A172 (cell line): ENCODE measurements around the gene DEFB131B. TPM values are rescaled to one million over a fixed set of nuclear protein-coding genes. Genes with fewer than 3 reads are reported as not detected.
"Not testable (repeated sequence)": the region's sequence is repeated elsewhere in the genome, so short reads cannot be mapped to it uniquely, and the experiment has no call there.

Source experiments
- DNase-seq: peaks from one replicate; pipeline ENCODE4 v3.0.0-alpha.2; 2015; ENCODE audit warnings: low spot score
- total RNA-seq: library from RNA; depleted of rRNA; stranded (reverse); fragments of >200 nt; shearing (Covaris generic); gene quantifications from 2 replicates; pipeline ENCODE4 v1.2.3, GENCODE V29; 2014; rRNA removed

DEFB131B gene
- not detected in 2 replicates for total RNA-seq

DNA sequence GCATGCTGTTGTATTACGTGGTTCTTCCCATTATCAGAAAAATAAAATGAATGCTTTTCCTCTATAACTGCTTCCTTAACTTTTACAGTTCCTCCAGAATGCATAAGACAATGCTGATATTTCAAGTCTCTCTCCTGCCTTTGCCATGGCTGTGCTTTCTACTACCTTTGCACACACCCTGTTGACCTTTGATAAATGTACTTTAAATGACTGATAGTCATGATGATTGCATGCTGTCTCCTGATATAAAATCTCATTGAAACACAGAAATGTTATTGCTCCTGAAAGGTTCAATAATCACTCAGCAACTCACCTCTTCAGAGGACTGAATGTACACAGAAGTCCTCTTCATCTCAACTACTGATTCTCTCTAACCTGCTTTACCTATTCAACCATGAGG is at the start of gene DEFB131B:
Gene DEFB131B (plus strand): TSS at position 395 of the 400 bp plus-strand sequence. CDS start 0 bp downstream, at position 395.
- DNase-seq, result not testable (repeated sequence)

- DNase-seq, result not testable (repeated sequence)
Measured at GRCh38 chr11:71829247-71829646, 49.0 kb upstream of the DEFB131B start.

DNA sequence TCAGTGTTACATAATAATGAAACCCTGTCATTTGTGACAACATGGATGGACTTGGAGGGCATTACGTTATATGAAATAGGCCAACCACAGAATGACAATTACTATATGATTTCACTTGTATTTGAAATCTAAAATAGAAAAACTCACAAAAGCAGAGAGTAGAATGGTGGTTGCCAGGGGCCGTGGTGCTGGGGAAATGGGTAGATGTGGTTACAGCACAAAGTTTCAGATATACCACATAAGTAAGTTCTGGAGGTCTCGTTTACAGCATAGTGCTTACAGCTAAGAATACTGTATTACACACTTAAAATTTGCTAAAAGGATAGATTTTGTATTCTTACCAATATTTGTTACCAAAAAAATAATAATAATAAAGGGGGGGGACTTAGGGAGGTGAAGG is 48.6 kb upstream of the DEFB131B start:
- not testable (repeated sequence) for DNase-seq

GRCh38 chr11:71832811-71833210 is 45.4 kb upstream of the DEFB131B start, which contains the start of gene DEFB108B:
DEFB108B (plus strand) TSS chr11:71833200; CDS start chr11:71833200, 0 bp downstream.
- DNase-seq, result not testable (repeated sequence)

GRCh38 chr11:71842720-71843119 is 35.5 kb upstream of the DEFB131B start:
- DNase-seq, result not testable (repeated sequence)

- DNase-seq, result not testable (repeated sequence)
Measured at GRCh38 chr11:71843355-71843754, 34.9 kb upstream of the DEFB131B start.

DNA sequence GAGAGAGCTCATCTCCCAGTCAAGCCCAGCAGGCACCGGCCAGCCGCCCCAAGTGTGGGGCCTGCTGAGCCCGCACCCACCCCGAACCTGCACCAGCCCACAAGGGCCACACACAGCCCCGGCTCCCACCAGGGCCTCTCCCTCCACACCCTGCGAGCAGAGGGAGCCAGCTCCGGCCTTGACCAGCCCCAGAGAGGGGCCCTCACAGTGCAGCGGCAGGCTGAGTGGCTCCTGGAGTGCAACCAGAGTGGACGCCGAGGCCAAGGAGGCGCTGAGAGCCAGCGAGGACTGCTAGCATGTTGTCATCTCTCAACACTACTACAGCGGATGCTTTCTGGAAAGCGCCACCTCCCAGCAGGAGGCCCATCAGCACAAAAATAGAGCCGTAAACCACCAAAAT is 34.4 kb upstream of the DEFB131B start:
- DNase-seq, result no peak

DNA sequence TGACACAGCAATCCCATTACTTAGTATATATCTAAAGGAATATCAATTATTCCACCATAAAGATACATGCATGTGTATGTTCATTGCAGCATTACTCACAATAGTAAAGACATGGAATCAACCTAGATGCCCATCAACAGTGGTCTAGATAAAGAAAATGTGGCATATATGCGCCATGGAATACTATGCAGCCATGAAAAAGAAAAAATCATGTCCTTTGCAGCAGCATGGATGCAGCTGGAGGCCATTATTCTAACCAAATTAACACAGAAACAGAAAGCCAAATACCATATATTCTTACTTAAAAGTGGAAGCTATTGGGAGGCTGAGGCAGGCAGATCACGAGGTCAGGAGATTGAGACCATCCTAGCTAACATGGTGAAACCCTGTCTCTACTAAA is 24.4 kb upstream of the DEFB131B start:
- DNase-seq, result not testable (repeated sequence)

- not testable (repeated sequence) for DNase-seq
Measured at GRCh38 chr11:71855880-71856279, 22.4 kb upstream of the DEFB131B start.

DNA sequence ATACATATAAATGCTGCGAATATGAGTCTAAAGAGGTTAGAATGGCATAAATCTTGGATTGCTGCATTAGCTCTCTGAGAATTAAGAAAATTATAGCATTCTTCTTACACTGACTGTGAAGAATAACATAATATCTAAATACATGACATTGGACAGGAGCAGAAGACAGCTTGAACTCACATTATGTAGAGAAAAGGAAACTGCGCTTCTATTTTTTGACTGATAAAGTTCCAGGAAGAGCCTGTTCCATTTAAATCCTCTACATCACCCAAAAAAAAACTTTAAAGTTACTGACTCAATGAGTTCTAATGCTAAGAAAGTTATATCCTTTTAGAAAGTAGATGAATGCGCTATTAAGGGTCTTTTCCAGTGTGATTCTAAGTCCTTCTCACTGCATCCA is 17.4 kb upstream of the DEFB131B start:
- not testable (repeated sequence) for DNase-seq

DNA sequence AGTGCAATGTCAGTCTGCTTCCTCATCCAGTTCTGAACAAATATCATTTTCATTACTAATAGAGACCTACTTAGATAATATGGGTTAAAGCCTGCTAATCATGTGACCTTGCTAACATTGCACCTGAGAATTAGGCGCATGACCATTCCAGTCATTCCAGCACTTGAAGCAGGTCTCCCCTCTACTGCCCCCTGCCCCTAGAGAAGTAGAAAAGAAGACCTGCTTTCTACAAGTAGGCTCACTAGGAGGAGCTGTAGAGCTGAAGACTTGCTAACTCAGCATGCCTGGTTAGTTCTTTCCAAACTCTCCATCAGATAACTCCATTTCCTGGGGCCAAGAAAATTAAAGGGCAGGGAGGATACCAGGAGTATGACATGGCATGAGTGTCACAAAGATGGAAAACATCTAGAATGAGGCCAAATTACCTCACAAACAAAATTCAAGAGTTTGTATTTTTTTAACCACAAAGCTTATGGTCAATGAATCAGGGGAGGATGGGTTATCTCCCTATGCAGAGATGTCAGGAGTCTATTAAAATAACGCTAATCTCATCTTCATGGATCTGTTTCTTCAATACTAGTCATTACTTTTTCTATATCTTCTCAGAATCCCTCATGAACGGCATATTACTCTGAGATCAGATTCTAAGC is 14.2 kb upstream of the DEFB131B start:
- DNase-seq, result peak; percentile 81

DNA sequence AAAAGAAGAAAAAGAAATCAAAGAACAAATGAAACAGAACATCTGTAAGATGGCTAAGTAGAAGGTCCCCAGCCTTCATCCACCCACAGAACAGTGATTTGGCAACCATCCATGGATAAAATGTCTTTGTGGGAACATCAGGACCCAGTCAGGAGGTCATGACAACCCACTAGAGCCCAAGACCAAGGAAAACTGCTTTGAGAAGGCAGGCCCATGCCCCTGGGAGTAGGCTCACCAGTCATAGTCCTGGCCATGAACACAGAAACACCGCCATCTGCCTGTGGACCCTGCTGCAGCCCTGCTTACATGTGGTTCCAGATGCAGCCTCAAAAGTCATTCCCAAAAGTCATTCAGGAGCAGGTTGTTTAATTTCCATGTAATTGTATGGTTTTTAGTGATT is 11.0 kb upstream of the DEFB131B start:
- not testable (repeated sequence) for DNase-seq

- not testable (repeated sequence) for DNase-seq
Measured at GRCh38 chr11:71869931-71870330, 8.3 kb upstream of the DEFB131B start.

- not testable (repeated sequence) for DNase-seq
Measured at GRCh38 chr11:71870661-71871060, 7.6 kb upstream of the DEFB131B start.

DNA sequence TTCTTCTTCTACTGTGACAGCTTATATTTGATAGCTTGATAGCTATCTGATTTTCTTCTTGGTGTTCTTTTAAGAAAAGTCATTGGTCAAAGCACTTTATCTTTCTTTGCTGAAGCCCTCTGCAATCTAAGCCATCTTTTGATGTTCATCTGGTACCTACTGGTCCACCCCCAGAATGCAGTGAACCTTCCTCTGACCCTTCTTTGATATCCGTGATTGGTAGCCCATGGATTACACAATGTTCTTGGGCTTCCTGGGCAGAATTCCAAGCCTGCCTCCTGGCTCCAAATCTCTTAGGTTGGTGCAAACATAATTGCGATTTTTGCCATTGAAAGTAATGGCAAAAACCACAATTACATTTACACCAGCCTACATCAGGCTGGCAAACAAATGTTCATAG is 2.0 kb upstream of the DEFB131B start:
- DNase-seq, result not testable (repeated sequence)

- DNase-seq, result not testable (repeated sequence)
Measured at GRCh38 chr11:71885806-71886205, 7.6 kb downstream of the DEFB131B start.

DNA sequence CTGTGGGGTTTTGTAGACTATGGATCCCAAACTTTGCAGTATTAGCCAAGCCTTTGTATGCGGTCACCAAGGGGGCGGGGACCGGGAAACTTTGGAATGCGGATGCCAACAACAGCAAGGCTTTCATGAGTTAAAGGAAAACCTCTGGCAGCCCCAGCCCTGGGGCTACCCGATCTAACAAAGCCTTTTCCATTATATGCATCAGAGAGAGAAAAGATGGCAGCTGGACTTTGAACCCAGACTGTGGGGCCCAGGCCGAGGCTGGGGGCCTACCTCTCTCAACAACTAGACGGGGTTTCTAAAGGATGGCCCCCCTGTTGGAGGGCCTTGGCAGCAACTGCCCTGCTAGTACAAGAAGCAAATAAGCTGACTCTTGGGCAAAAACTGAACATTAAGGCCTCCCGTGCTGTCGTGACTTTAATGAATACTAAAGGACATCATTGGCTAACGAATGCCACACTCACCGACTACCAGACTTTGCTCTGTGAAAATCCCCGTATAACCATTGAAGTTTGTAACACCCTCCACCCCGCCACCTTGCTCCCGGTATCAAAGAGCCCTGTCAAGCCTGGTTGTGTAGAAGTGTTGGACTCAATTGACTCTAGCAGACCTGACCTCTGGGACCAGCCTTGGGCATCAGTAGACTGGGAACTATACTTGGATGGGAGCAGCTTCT is 10.2 kb downstream of the DEFB131B start:
- DNase-seq, result not testable (repeated sequence)

GRCh38 chr11:71889181-71889872 is 11.1 kb downstream of the DEFB131B start:
- not testable (repeated sequence) for DNase-seq

DNA sequence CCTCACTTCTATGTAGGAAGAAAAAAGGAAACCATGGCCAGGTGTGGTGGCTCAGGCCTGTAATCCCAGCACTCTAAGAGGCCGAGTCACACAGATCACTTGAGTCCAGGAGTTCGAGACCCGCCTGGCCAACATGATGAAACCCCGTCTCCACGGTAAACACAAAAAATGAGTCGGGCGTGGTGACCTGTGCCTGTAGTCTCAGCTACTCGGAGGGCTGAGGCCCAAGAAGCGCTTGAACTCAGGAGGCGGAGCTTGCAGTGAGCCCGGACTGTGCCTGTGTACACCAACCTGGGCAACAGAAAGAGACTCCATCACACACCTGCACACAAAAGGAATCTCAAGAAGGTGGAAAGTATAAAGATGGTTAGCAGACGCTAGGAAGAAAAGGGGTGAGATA is 17.7 kb downstream of the DEFB131B start:
- DNase-seq, result no peak

DNA sequence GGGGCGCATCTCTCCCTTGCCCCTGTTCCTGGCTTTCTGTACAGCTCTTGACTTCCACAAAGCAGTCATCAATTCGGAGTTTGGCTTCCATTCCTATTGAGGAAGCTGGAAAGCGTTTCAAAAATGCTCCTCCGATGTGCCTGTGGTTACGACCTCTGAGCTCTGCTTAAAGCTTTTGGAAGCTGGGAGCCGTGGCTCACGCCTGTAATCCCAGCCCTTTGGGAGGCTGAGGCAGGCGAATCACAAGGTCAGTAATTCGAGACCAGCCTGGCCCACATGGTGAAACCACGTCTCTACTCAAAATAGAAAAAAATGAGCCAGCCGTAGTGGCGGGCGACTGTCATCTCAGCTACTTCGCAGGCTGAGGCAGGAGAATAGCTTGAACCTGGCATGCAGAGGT is 22.9 kb downstream of the DEFB131B start:
- DNase-seq, result peak; percentile 18

GRCh38 chr11:71908218-71908617 is 30.0 kb downstream of the DEFB131B start:
- no peak for DNase-seq

DNA sequence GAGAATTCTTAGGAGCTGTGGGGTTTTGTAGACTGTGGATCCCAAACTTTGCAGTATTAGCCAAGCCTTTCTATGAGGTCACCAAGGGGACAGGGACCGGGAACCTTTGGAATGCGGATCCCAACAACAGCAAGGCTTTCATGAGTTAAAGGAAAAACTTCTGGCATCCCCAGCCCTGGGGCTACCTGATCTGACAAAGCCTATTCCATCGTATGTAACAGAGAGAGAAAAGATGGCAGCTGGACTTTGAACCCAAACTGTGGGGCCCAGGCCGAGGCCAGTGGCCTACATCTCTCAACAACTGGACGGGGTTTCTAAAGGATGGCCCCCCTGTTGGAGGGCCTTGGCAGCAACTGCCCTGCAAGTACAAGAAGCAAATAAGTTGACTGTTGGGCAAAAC is 32.5 kb downstream of the DEFB131B start:
- not testable (repeated sequence) for DNase-seq
